HCT116 (cell line): ENCODE measurements around the gene EPS8.
A peak's percentile ranks its signal among the peaks of the same experiment; 100 is the strongest.

Experiments
- CTCF ChIP-seq, 3 experiments: fragments of 200-600 bp in 1 of 3; sonication (generic) in 1 of 3; IDR thresholded peaks in 2 of 3; conservative IDR thresholded peaks in 1 of 3; 2 replicates each; pipeline ENCODE4 v1.5.1; 2012 to 2017; ENCODE audit warnings: low read depth in 2 of 3, low read length in 2 of 3, antibody characterized with exemption in 1 of 3, borderline replicate concordance in 1 of 3, control low read depth in 1 of 3, mild to moderate bottlenecking in 1 of 3, mixed read lengths in 1 of 3, mixed run types in 1 of 3, moderate library complexity in 1 of 3; ENCODE audit not compliant: insufficient read depth in 1 of 3
- EZH2phosphoT487 ChIP-seq: fragments of 200-600 bp; IDR thresholded peaks from 2 replicates; pipeline ENCODE4 v1.6.1; 2018; ENCODE audit warnings: antibody characterized with exemption, borderline replicate concordance
- MAX ChIP-seq: IDR thresholded peaks from 2 replicates; pipeline ENCODE4 v1.6.1; 2012
- POLR2A ChIP-seq: IDR thresholded peaks from 2 replicates; pipeline ENCODE4 v1.7.0; 2011; ENCODE audit warnings: borderline replicate concordance; ENCODE audit not compliant: insufficient read depth, insufficient read length; ENCODE audit errors: extremely low read depth
- POLR2AphosphoS5 ChIP-seq: IDR thresholded peaks from 2 replicates; pipeline ENCODE4 v1.6.1; 2011; ENCODE audit warnings: mild to moderate bottlenecking, low read depth, low read length, moderate library complexity
- SP1 ChIP-seq: IDR thresholded peaks from 2 replicates; pipeline ENCODE4 v1.6.1; 2012; ENCODE audit warnings: low read depth
- TCF7L2 ChIP-seq: IDR thresholded peaks from 2 replicates; pipeline ENCODE4 v1.7.0; 2011; ENCODE audit warnings: borderline replicate concordance, inconsistent platforms; ENCODE audit not compliant: insufficient read depth, insufficient read length; ENCODE audit errors: extremely low read depth
- ZNF274 ChIP-seq: fragments of 200-500 bp; sonication (Bioruptor generic); IDR thresholded peaks from 2 replicates; pipeline ENCODE4 v1.6.1; 2014; ENCODE audit warnings: mild to moderate bottlenecking, low read depth, low read length, inconsistent platforms

GRCh38 chr12:15699886-15700285, 89.3 kb downstream of the EPS8 start:
- TF ChIP-seq CTCF (IDR thresholded peaks at IDR 0.05 in 2 of 3, conservative IDR thresholded peaks at IDR 0.05 in 1 of 3; ENCODE audit: borderline replicate concordance in 1 of 3, insufficient read depth in 1 of 3, low read depth in 2 of 3, low read length in 2 of 3) (no peak), POLR2AphosphoS5 (no peak), EZH2phosphoT487 (no peak), POLR2A (no peak), MAX (peak; percentile 6; the same call in 1 of the 2 replicates), ZNF274 (no peak), TCF7L2 (no peak), SP1 (no peak)
